K562 (cell line): ENCODE measurements around the gene CAMK1D. TPM values are rescaled to one million over a fixed set of nuclear protein-coding genes. Genes with fewer than 3 reads are reported as not detected.
A peak's percentile ranks its signal among the peaks of the same experiment; 100 is the strongest.

Experiments used
- CTCF ChIP-seq, 3 experiments: IDR thresholded peaks in 2 of 3; conservative IDR thresholded peaks in 1 of 3; 2 replicates each; pipeline ENCODE4 v1.5.1; 2011 to 2012; ENCODE audit warnings: low read length in 3 of 3, mild to moderate bottlenecking in 3 of 3, control low read depth in 2 of 3, improper control_type of control experiment in 1 of 3, inconsistent platforms in 1 of 3, low read depth in 1 of 3, mixed read lengths in 1 of 3, moderate library complexity in 1 of 3; ENCODE audit not compliant: insufficient read depth in 2 of 3
- FOXJ2 ChIP-seq: fragments of 200-800 bp; sonication (Bioruptor generic); IDR thresholded peaks from 2 replicates; pipeline ENCODE4 v1.6.1; 2016; ENCODE audit warnings: missing genetic modification characterization, missing compliant biosample characterization
- GABPA ChIP-seq: fragments of 200-800 bp; sonication (Bioruptor generic); conservative IDR thresholded peaks from 2 replicates; pipeline ENCODE4 v1.6.1; 2016; ENCODE audit warnings: low read depth, missing genetic modification characterization, missing compliant biosample characterization
- KAT2B ChIP-seq: IDR thresholded peaks from one replicate; pipeline ENCODE4 v1.6.1; 2012; ENCODE audit warnings: low read depth, mild to moderate bottlenecking, control low read depth, inconsistent platforms, low read length, moderate library complexity
- NEUROD1 ChIP-seq: fragments of 150-350 bp; IDR thresholded peaks from 2 replicates; pipeline ENCODE4 v1.6.1; 2014; ENCODE audit warnings: borderline replicate concordance, low read length, low read depth; ENCODE audit not compliant: partially characterized antibody
- PKNOX1 ChIP-seq: fragments of 450-650 bp; IDR thresholded peaks from 2 replicates; pipeline ENCODE4 v1.6.1; 2016
- PURB ChIP-seq: sonication (generic); formaldehyde crosslinking; IDR thresholded peaks from 2 replicates; pipeline ENCODE4 v1.9.0; 2021; ENCODE audit warnings: low read depth, mild to moderate bottlenecking, missing genetic modification reagents
- TAF1 ChIP-seq: IDR thresholded peaks from 2 replicates; pipeline ENCODE4 v1.6.1; 2011; ENCODE audit warnings: mild to moderate bottlenecking, low read length, moderate library complexity; ENCODE audit not compliant: insufficient read depth, control insufficient read depth, severe bottlenecking; ENCODE audit errors: extremely low read depth
- ZNF197 ChIP-seq: fragments of 200-800 bp; sonication (Bioruptor generic); IDR thresholded peaks from 2 replicates; pipeline ENCODE4 v1.6.1; 2016; ENCODE audit warnings: low read depth, missing genetic modification characterization, missing compliant biosample characterization
- ZNF311 ChIP-seq: fragments of 250-450 bp; sonication (Bioruptor Pico); IDR thresholded peaks from 2 replicates; pipeline ENCODE4 v1.4.0; 2020; ENCODE audit warnings: mild to moderate bottlenecking, moderate library complexity
- ZNF696 ChIP-seq: fragments of 250-450 bp; sonication (Bioruptor Pico); conservative IDR thresholded peaks from 2 replicates; pipeline ENCODE4 v1.4.0; 2020; ENCODE audit warnings: mild to moderate bottlenecking, moderate library complexity
- polyA plus RNA-seq, 8 experiments: library from polyadenylated mRNA; depleted of rRNA in 4 of 8; stranded (reverse) in 5 of 8; unstranded in 3 of 8; fragments of >200 nt; fragmentation: Nextera tagmentation in 2 of 8; fragmentation: Illumina TruSeq in 1 of 8; extraction: Ambion mirVana in 2 of 8; extraction: Trizol in 1 of 8; gene quantifications; 2 replicates each; pipeline versions ENCODE4 v1.2.1 to v1.2.3, GENCODE V29; 2011 to 2014; ENCODE audit warnings: inconsistent platforms in 1 of 8, missing spikeins in 1 of 8
- total RNA-seq, 7 experiments: library from RNA; depleted of rRNA in 6 of 7; stranded (reverse); fragments of >200 nt in 6 of 7; fragmentation: Illumina TruSeq in 2 of 7; extraction: Trizol in 2 of 7; gene quantifications; 2 replicates each; pipeline versions ENCODE4 v1.2.1 to v1.2.3, GENCODE V29; 2011 to 2021; ENCODE audit warnings: low replicate concordance in 1 of 7
- TF ChIP-seq, protein P1 (sequence below), 2 experiments: fragments of 450-650 bp in 1 of 2; sonication (generic) in 1 of 2; formaldehyde crosslinking in 1 of 2; IDR thresholded peaks; 2 replicates each; pipeline versions ENCODE4 v1.7.1 to v1.9.0; 2016 to 2022; ENCODE audit warnings: inconsistent platforms in 1 of 2, mild to moderate bottlenecking in 1 of 2, missing genetic modification reagents in 1 of 2
- TF ChIP-seq, protein P2 (sequence below): sonication (generic); formaldehyde crosslinking; IDR thresholded peaks from 2 replicates; pipeline ENCODE4 v1.8.0; 2022; ENCODE audit warnings: mild to moderate bottlenecking, missing genetic modification reagents

CAMK1D gene
- total and polyA plus RNA-seq, 9 of the 15 experiments (the other 6 are each of a cell fraction or from before 2014, with no cell fraction given): 0.12 to 0.24 (median 0.20) TPM; not detected in 5

- TF ChIP-seq KAT2B: no peak
- TF ChIP-seq PKNOX1: no peak
- no peak for TF ChIP-seq TAF1
- TF ChIP-seq CTCF (IDR thresholded peaks at IDR 0.05 in 2 of 3, conservative IDR thresholded peaks at IDR 0.05 in 1 of 3; ENCODE audit: insufficient read depth in 2 of 3, low read depth in 1 of 3, low read length in 3 of 3): peak; percentile 80 to 92 (median 89)
- no peak for TF ChIP-seq PURB (CRISPR knock-in tag)
- TF ChIP-seq, protein P1, sequence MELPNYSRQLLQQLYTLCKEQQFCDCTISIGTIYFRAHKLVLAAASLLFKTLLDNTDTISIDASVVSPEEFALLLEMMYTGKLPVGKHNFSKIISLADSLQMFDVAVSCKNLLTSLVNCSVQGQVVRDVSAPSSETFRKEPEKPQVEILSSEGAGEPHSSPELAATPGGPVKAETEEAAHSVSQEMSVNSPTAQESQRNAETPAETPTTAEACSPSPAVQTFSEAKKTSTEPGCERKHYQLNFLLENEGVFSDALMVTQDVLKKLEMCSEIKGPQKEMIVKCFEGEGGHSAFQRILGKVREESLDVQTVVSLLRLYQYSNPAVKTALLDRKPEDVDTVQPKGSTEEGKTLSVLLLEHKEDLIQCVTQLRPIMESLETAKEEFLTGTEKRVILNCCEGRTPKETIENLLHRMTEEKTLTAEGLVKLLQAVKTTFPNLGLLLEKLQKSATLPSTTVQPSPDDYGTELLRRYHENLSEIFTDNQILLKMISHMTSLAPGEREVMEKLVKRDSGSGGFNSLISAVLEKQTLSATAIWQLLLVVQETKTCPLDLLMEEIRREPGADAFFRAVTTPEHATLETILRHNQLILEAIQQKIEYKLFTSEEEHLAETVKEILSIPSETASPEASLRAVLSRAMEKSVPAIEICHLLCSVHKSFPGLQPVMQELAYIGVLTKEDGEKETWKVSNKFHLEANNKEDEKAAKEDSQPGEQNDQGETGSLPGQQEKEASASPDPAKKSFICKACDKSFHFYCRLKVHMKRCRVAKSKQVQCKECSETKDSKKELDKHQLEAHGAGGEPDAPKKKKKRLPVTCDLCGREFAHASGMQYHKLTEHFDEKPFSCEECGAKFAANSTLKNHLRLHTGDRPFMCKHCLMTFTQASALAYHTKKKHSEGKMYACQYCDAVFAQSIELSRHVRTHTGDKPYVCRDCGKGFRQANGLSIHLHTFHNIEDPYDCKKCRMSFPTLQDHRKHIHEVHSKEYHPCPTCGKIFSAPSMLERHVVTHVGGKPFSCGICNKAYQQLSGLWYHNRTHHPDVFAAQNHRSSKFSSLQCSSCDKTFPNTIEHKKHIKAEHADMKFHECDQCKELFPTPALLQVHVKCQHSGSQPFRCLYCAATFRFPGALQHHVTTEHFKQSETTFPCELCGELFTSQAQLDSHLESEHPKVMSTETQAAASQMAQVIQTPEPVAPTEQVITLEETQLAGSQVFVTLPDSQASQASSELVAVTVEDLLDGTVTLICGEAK (IDR thresholded peaks at IDR 0.05): no peak
- TF ChIP-seq, protein P1 (CRISPR knock-in tag; IDR thresholded peaks at IDR 0.05): no peak
- 0 out of 2 replicates have a peak, but pooled peaks have one; percentile 40 for TF ChIP-seq ZNF197
- peak; percentile 47 for TF ChIP-seq NEUROD1
- TF ChIP-seq ZNF696: no peak
- TF ChIP-seq, protein P2, sequence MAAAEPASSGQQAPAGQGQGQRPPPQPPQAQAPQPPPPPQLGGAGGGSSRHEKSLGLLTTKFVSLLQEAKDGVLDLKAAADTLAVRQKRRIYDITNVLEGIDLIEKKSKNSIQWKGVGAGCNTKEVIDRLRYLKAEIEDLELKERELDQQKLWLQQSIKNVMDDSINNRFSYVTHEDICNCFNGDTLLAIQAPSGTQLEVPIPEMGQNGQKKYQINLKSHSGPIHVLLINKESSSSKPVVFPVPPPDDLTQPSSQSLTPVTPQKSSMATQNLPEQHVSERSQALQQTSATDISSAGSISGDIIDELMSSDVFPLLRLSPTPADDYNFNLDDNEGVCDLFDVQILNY (CRISPR knock-in tag): no peak
- TF ChIP-seq GABPA: no peak
- no peak for TF ChIP-seq ZNF311
- TF ChIP-seq FOXJ2 (tag): peak; percentile 51; the same call in 1 of the 2 replicates
These were observed 361.4 kb downstream of the CAMK1D start (continued) for GRCh38 chr10:12710594-12711349.
